Type B pancreatic cell (in vitro differentiated cells): Measurements from ENCODE around the gene PI4KA. TPM values are rescaled to one million over a fixed set of nuclear protein-coding genes. Genes with fewer than 3 reads are reported as not detected.

ENCODE experiments used
- DNase-seq: peaks from one replicate; pipeline ENCODE4 v3.0.0; 2021; ENCODE audit warnings: mixed read lengths; ENCODE audit not compliant: unreplicated experiment; ENCODE audit errors: extremely low spot score
- H3K27ac Mint-ChIP-seq: 2 replicates; pipeline ENCODE4 v1.8.0; 2021; ENCODE audit warnings: mild to moderate bottlenecking, mixed read lengths
- H3K27me3 Mint-ChIP-seq: 2 replicates; pipeline ENCODE4 v1.8.0; 2021; ENCODE audit warnings: mixed read lengths
- H3K36me3 Mint-ChIP-seq: 2 replicates; pipeline ENCODE4 v1.8.0; 2021; ENCODE audit warnings: mixed read lengths
- H3K4me1 Mint-ChIP-seq: one replicate; pipeline ENCODE4 v1.8.0; 2021; ENCODE audit warnings: mixed read lengths; ENCODE audit not compliant: unreplicated experiment
- H3K4me3 Mint-ChIP-seq: 2 replicates; pipeline ENCODE4 v1.8.0; 2021; ENCODE audit warnings: mild to moderate bottlenecking, mixed read lengths
- H3K9me3 Mint-ChIP-seq: 2 replicates; pipeline ENCODE4 v1.8.0; 2021; ENCODE audit warnings: mixed read lengths
- total RNA-seq: library from RNA; stranded (reverse); gene quantifications from 2 replicates; pipeline ENCODE4 v1.2.1, GENCODE V29; 2021; ENCODE audit warnings: low replicate concordance
- TF ChIP-seq, protein P1 (sequence below): fragments of 200-600 bp; sonication (generic); conservative IDR thresholded peaks from 2 replicates; pipeline ENCODE4 v1.5.0; 2021; ENCODE audit warnings: antibody characterized with exemption, mild to moderate bottlenecking

PI4KA gene
- total RNA-seq, 1 donor from 2014 or later: 120 TPM

GRCh38 chr22:20889904-20890540 lies 31.4 kb upstream of the PI4KA start:
- no peak overlapping the region for H3K4me3 Mint-ChIP-seq
- DNase-seq: no peak
- H3K27ac Mint-ChIP-seq: no peak overlapping the region
- TF ChIP-seq, protein P1, sequence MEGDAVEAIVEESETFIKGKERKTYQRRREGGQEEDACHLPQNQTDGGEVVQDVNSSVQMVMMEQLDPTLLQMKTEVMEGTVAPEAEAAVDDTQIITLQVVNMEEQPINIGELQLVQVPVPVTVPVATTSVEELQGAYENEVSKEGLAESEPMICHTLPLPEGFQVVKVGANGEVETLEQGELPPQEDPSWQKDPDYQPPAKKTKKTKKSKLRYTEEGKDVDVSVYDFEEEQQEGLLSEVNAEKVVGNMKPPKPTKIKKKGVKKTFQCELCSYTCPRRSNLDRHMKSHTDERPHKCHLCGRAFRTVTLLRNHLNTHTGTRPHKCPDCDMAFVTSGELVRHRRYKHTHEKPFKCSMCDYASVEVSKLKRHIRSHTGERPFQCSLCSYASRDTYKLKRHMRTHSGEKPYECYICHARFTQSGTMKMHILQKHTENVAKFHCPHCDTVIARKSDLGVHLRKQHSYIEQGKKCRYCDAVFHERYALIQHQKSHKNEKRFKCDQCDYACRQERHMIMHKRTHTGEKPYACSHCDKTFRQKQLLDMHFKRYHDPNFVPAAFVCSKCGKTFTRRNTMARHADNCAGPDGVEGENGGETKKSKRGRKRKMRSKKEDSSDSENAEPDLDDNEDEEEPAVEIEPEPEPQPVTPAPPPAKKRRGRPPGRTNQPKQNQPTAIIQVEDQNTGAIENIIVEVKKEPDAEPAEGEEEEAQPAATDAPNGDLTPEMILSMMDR: no peak
- H3K27me3 Mint-ChIP-seq: no peaks in the 10 kb centered on the region
- H3K9me3 Mint-ChIP-seq: no peaks in the 10 kb centered on the region
- peaks cover 14% of the 10 kb centered on the region for H3K36me3 Mint-ChIP-seq
- H3K4me1 Mint-ChIP-seq: peaks cover 14% of the 10 kb centered on the region

DNA sequence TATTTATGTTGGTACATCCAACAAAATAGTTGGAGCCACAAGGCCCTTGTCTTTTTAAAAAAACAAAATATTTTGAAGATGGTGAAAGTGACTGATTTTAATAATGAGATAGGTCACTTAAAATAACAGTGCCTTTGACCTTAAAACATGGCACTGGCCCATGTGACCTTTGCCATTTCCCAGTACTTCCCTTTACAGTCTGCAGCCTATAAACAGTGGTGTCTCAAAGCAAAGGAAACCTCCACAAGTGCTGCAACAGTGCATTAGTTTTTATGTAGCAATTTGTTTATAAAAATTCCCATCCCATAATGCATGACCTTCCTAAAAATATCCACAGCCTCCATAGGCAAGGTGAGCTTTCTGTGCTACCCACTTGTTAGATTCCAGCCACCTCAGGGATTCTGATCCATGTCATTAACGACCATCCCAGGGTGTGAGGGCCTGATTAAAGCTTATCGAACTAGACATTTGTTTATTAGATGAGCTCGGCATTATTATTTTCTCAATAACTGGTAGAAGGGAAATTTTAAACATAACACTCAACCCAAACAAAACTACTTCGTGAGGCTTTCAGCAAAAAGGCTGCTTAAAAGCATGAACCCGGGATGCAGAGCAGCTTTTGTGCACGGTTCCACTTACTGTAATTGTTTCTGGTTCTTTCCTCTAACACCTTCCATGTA lies 30.6 kb upstream of the PI4KA start:
- Mint-ChIP-seq H3K4me3 (no peak overlapping the region), H3K36me3 (peaks cover 14% of the 10 kb centered on the region), H3K9me3 (no peaks in the 10 kb centered on the region), H3K4me1 (peaks cover 14% of the 10 kb centered on the region), H3K27ac (no peak overlapping the region), H3K27me3 (no peaks in the 10 kb centered on the region)
- DNase-seq: no peak
- TF ChIP-seq, protein P1: no peak

DNA sequence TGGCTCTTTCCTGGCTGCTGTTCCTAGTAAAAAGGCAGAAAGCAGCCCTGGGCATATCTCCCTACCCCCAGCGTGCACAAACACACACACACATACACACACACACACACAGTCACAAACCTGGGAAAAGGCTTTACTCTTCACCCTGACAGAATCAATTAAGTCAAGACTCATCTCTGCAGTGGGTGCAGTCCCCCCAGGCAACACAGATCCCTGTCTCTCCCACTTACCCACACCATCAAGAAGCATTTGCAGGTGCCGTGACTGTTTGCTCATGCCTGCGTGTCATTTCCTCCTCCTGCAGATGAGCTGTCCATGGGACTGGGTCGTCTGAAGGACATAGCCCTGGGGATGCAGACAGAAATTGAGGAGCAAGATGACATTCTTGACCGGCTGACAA lies 28.8 kb upstream of the PI4KA start:
- Mint-ChIP-seq H3K27me3 (no peaks in the 10 kb centered on the region), H3K4me1 (peaks cover 14% of the 10 kb centered on the region), H3K4me3 (peak overlapping the region; percentile 29), H3K9me3 (no peaks in the 10 kb centered on the region), H3K36me3 (peaks cover 21% of the 10 kb centered on the region), H3K27ac (peak overlapping the region; percentile 87)
- DNase-seq: no peak
- TF ChIP-seq, protein P1: no peak

GRCh38 chr22:20885557-20886323 lies 27.1 kb upstream of the PI4KA start:
- no peaks in the 10 kb centered on the region for H3K27me3 Mint-ChIP-seq
- TF ChIP-seq, protein P1: peak; percentile 89
- peaks cover 14% of the 10 kb centered on the region for H3K4me1 Mint-ChIP-seq
- peak overlapping the region; percentile 56 for H3K4me3 Mint-ChIP-seq
- H3K27ac Mint-ChIP-seq: peak overlapping the region; percentile 89
- peaks cover 21% of the 10 kb centered on the region for H3K36me3 Mint-ChIP-seq
- DNase-seq: peak; percentile 74
- H3K9me3 Mint-ChIP-seq: no peaks in the 10 kb centered on the region

DNA sequence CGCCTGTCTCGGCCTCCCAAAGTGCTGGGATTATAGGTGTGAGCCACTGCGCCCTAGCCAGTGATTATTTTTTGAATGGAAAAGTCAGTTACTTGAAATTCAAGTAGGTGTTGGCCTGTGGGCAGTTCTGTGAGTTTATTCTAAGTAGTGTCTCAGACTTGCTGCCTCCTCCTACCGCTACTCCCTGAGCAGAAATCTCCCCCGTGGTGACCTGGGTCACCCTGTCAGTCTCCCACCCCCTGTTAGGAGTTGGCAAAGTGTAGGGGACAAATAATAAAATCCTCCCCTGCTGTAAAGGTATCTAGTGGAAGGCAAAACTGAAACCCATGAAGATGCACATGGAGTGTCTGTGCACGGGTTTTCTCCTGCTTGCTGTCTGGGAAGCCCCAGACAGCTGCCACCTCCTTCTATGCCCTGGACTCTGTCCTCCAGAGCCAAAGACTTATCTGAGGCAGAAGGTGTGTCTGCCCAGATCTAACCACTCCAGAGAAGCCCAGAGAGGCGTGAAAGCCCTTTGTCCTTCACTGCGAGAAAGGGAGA lies 26.5 kb upstream of the PI4KA start:
- Mint-ChIP-seq H3K4me3 (no peak overlapping the region), H3K4me1 (peaks cover 14% of the 10 kb centered on the region), H3K36me3 (peaks cover 23% of the 10 kb centered on the region), H3K27me3 (no peaks in the 10 kb centered on the region), H3K9me3 (no peaks in the 10 kb centered on the region), H3K27ac (peak overlapping the region; percentile 89)
- TF ChIP-seq, protein P1: no peak
- no peak for DNase-seq
